ENCODE measurements around the gene SPP1.
"Not testable (repeated sequence)": the region's sequence is repeated elsewhere in the genome, so short reads cannot be mapped to it uniquely, and the experiment has no call there.

Gene SPP1

GRCh38 chr4:87985097-87985886 lies 9.8 kb downstream of the SPP1 start:
- H3K9ac ChIP-seq (ENCODE audit: low read depth in 1 of 2, low read length in 2 of 2): no peak overlapping the region

GRCh38 chr4:87985887-87986200 lies 10.3 kb downstream of the SPP1 start:
- H3K27me3 ChIP-seq (ENCODE audit: control insufficient read depth in 2 of 2, insufficient read depth in 2 of 2, low read length in 2 of 2): no peaks in the 10 kb centered on the region
- H3K9ac ChIP-seq (ENCODE audit: low read depth in 1 of 2, low read length in 2 of 2): no peak overlapping the region
- no peak overlapping the region for H3K27ac ChIP-seq (ENCODE audit: low read depth in 2 of 2, low read length in 2 of 2)
- H3K4me3 ChIP-seq (ENCODE audit: low read length in 2 of 2): no peak overlapping the region
- H3K36me3 ChIP-seq (ENCODE audit: control insufficient read depth in 2 of 2, insufficient read depth in 2 of 2, low read length in 2 of 2): no peaks in the 10 kb centered on the region
- no peaks in the 10 kb centered on the region for H3K4me1 ChIP-seq (ENCODE audit: control insufficient read depth in 2 of 2, insufficient read depth in 2 of 2, low read length in 2 of 2)
- H3K9me3 ChIP-seq (ENCODE audit: control insufficient read depth in 2 of 2, low read length in 2 of 2): no peaks in the 10 kb centered on the region

More at GRCh38 chr4:87985097-87985886, 9.8 kb downstream of the SPP1 start:
- H3K9me3 ChIP-seq (ENCODE audit: control insufficient read depth in 2 of 2, low read length in 2 of 2): no peaks in the 10 kb centered on the region
- H3K36me3 ChIP-seq (ENCODE audit: control insufficient read depth in 2 of 2, insufficient read depth in 2 of 2, low read length in 2 of 2): no peaks in the 10 kb centered on the region
- no peaks in the 10 kb centered on the region for H3K4me1 ChIP-seq (ENCODE audit: control insufficient read depth in 2 of 2, insufficient read depth in 2 of 2, low read length in 2 of 2)
- no peak overlapping the region for H3K4me3 ChIP-seq (ENCODE audit: low read length in 2 of 2)
- no peak overlapping the region for H3K27ac ChIP-seq (ENCODE audit: low read depth in 2 of 2, low read length in 2 of 2)
- no peaks in the 10 kb centered on the region for H3K27me3 ChIP-seq (ENCODE audit: control insufficient read depth in 2 of 2, insufficient read depth in 2 of 2, low read length in 2 of 2)

GRCh38 chr4:87986508-87986907 lies 11.0 kb downstream of the SPP1 start:
- Histone ChIP-seq H3K9me3 (ENCODE audit: control insufficient read depth in 2 of 2, low read length in 2 of 2) (no peaks in the 10 kb centered on the region), H3K27me3 (ENCODE audit: control insufficient read depth in 2 of 2, insufficient read depth in 2 of 2, low read length in 2 of 2) (no peaks in the 10 kb centered on the region), H3K27ac (ENCODE audit: low read depth in 2 of 2, low read length in 2 of 2) (no peak overlapping the region), H3K9ac (ENCODE audit: low read depth in 1 of 2, low read length in 2 of 2) (no peak overlapping the region), H3K36me3 (ENCODE audit: control insufficient read depth in 2 of 2, insufficient read depth in 2 of 2, low read length in 2 of 2) (no peaks in the 10 kb centered on the region), H3K4me3 (ENCODE audit: low read length in 2 of 2) (no peak overlapping the region), H3K4me1 (ENCODE audit: control insufficient read depth in 2 of 2, insufficient read depth in 2 of 2, low read length in 2 of 2) (no peaks in the 10 kb centered on the region)

- Histone ChIP-seq H3K27me3 (ENCODE audit: control insufficient read depth in 2 of 2, insufficient read depth in 2 of 2, low read length in 2 of 2) (no peaks in the 10 kb centered on the region), H3K27ac (ENCODE audit: low read depth in 2 of 2, low read length in 2 of 2) (no peak overlapping the region), H3K9ac (ENCODE audit: low read depth in 1 of 2, low read length in 2 of 2) (no peak overlapping the region), H3K4me3 (ENCODE audit: low read length in 2 of 2) (no peak overlapping the region), H3K9me3 (ENCODE audit: control insufficient read depth in 2 of 2, low read length in 2 of 2) (no peaks in the 10 kb centered on the region), H3K36me3 (ENCODE audit: control insufficient read depth in 2 of 2, insufficient read depth in 2 of 2, low read length in 2 of 2) (no peaks in the 10 kb centered on the region), H3K4me1 (ENCODE audit: control insufficient read depth in 2 of 2, insufficient read depth in 2 of 2, low read length in 2 of 2) (no peaks in the 10 kb centered on the region)
Measured at GRCh38 chr4:87989765-87990164, 14.3 kb downstream of the SPP1 start.

- H3K4me3 ChIP-seq (ENCODE audit: low read length in 2 of 2): no peak overlapping the region
- H3K27ac ChIP-seq (ENCODE audit: low read depth in 2 of 2, low read length in 2 of 2): no peak overlapping the region
- H3K36me3 ChIP-seq (ENCODE audit: control insufficient read depth in 2 of 2, insufficient read depth in 2 of 2, low read length in 2 of 2): no peaks in the 10 kb centered on the region
- no peaks in the 10 kb centered on the region for H3K4me1 ChIP-seq (ENCODE audit: control insufficient read depth in 2 of 2, insufficient read depth in 2 of 2, low read length in 2 of 2)
- H3K27me3 ChIP-seq (ENCODE audit: control insufficient read depth in 2 of 2, insufficient read depth in 2 of 2, low read length in 2 of 2): no peaks in the 10 kb centered on the region
- no peaks in the 10 kb centered on the region for H3K9me3 ChIP-seq (ENCODE audit: control insufficient read depth in 2 of 2, low read length in 2 of 2)
- no peak overlapping the region for H3K9ac ChIP-seq (ENCODE audit: low read depth in 1 of 2, low read length in 2 of 2)
Measured at GRCh38 chr4:87995435-87995834, 19.9 kb downstream of the SPP1 start.

- not testable (repeated sequence) for H3K9ac ChIP-seq (ENCODE audit: low read depth in 1 of 2, low read length in 2 of 2); H3K9me3 ChIP-seq (ENCODE audit: control insufficient read depth in 2 of 2, low read length in 2 of 2); H3K27ac ChIP-seq (ENCODE audit: low read depth in 2 of 2, low read length in 2 of 2); H3K27me3 ChIP-seq (ENCODE audit: control insufficient read depth in 2 of 2, insufficient read depth in 2 of 2, low read length in 2 of 2); H3K36me3 ChIP-seq (ENCODE audit: control insufficient read depth in 2 of 2, insufficient read depth in 2 of 2, low read length in 2 of 2); H3K4me1 ChIP-seq (ENCODE audit: control insufficient read depth in 2 of 2, insufficient read depth in 2 of 2, low read length in 2 of 2); H3K4me3 ChIP-seq (ENCODE audit: low read length in 2 of 2)
Measured at GRCh38 chr4:87999191-87999691, 23.7 kb downstream of the SPP1 start.

- no peak overlapping the region for H3K27ac ChIP-seq (ENCODE audit: low read depth in 2 of 2, low read length in 2 of 2)
- no peak overlapping the region for H3K4me3 ChIP-seq (ENCODE audit: low read length in 2 of 2)
- H3K36me3 ChIP-seq (ENCODE audit: control insufficient read depth in 2 of 2, insufficient read depth in 2 of 2, low read length in 2 of 2): no peaks in the 10 kb centered on the region
- H3K9me3 ChIP-seq (ENCODE audit: control insufficient read depth in 2 of 2, low read length in 2 of 2): no peaks in the 10 kb centered on the region
- H3K4me1 ChIP-seq (ENCODE audit: control insufficient read depth in 2 of 2, insufficient read depth in 2 of 2, low read length in 2 of 2): no peaks in the 10 kb centered on the region
- no peak overlapping the region for H3K9ac ChIP-seq (ENCODE audit: low read depth in 1 of 2, low read length in 2 of 2)
- peaks cover 0 to 2% of the 10 kb centered on the region in 2 donors for H3K27me3 ChIP-seq (ENCODE audit: control insufficient read depth in 2 of 2, insufficient read depth in 2 of 2, low read length in 2 of 2)
Measured at GRCh38 chr4:88001871-88002270, 26.4 kb downstream of the SPP1 start.

GRCh38 chr4:88002786-88003185 lies 27.3 kb downstream of the SPP1 start:
- no peak overlapping the region for H3K9ac ChIP-seq (ENCODE audit: low read depth in 1 of 2, low read length in 2 of 2)
- H3K27me3 ChIP-seq (ENCODE audit: control insufficient read depth in 2 of 2, insufficient read depth in 2 of 2, low read length in 2 of 2): peaks cover 0 to 2% of the 10 kb centered on the region in 2 donors
- H3K36me3 ChIP-seq (ENCODE audit: control insufficient read depth in 2 of 2, insufficient read depth in 2 of 2, low read length in 2 of 2): no peaks in the 10 kb centered on the region
- H3K4me1 ChIP-seq (ENCODE audit: control insufficient read depth in 2 of 2, insufficient read depth in 2 of 2, low read length in 2 of 2): peaks cover 0 to 3% of the 10 kb centered on the region in 2 donors
- H3K4me3 ChIP-seq (ENCODE audit: low read length in 2 of 2): no peak overlapping the region
- no peak overlapping the region for H3K27ac ChIP-seq (ENCODE audit: low read depth in 2 of 2, low read length in 2 of 2)
- H3K9me3 ChIP-seq (ENCODE audit: control insufficient read depth in 2 of 2, low read length in 2 of 2): no peaks in the 10 kb centered on the region

- H3K4me1 ChIP-seq (ENCODE audit: control insufficient read depth in 2 of 2, insufficient read depth in 2 of 2, low read length in 2 of 2): peaks cover 0 to 3% of the 10 kb centered on the region in 2 donors
- H3K27ac ChIP-seq (ENCODE audit: low read depth in 2 of 2, low read length in 2 of 2): no peak overlapping the region
- H3K9me3 ChIP-seq (ENCODE audit: control insufficient read depth in 2 of 2, low read length in 2 of 2): no peaks in the 10 kb centered on the region
- H3K4me3 ChIP-seq (ENCODE audit: low read length in 2 of 2): no peak overlapping the region
- no peak overlapping the region for H3K9ac ChIP-seq (ENCODE audit: low read depth in 1 of 2, low read length in 2 of 2)
- no peaks in the 10 kb centered on the region for H3K36me3 ChIP-seq (ENCODE audit: control insufficient read depth in 2 of 2, insufficient read depth in 2 of 2, low read length in 2 of 2)
- H3K27me3 ChIP-seq (ENCODE audit: control insufficient read depth in 2 of 2, insufficient read depth in 2 of 2, low read length in 2 of 2): peaks cover 0 to 2% of the 10 kb centered on the region in 2 donors
Measured at GRCh38 chr4:88003261-88003660, 27.7 kb downstream of the SPP1 start.

- Histone ChIP-seq H3K27ac (ENCODE audit: low read depth in 2 of 2, low read length in 2 of 2) (no peak overlapping the region), H3K4me1 (ENCODE audit: control insufficient read depth in 2 of 2, insufficient read depth in 2 of 2, low read length in 2 of 2) (peaks cover 2 to 8% of the 10 kb centered on the region in 2 donors), H3K9me3 (ENCODE audit: control insufficient read depth in 2 of 2, low read length in 2 of 2) (no peaks in the 10 kb centered on the region), H3K27me3 (ENCODE audit: control insufficient read depth in 2 of 2, insufficient read depth in 2 of 2, low read length in 2 of 2) (peaks cover 0 to 2% of the 10 kb centered on the region in 2 donors), H3K36me3 (ENCODE audit: control insufficient read depth in 2 of 2, insufficient read depth in 2 of 2, low read length in 2 of 2) (no peaks in the 10 kb centered on the region), H3K4me3 (ENCODE audit: low read length in 2 of 2) (no peak overlapping the region), H3K9ac (ENCODE audit: low read depth in 1 of 2, low read length in 2 of 2) (no peak overlapping the region)
Measured at GRCh38 chr4:88005076-88005475, 29.6 kb downstream of the SPP1 start.
